Activated CD4-positive, alpha-beta T cell treated with anti-CD3 and anti-CD28 coated beads for 4 hours (primary cell): ENCODE results near the gene SLC10A7.

Experiments used
- DNase-seq, 2 donors: peaks; one replicate each; pipeline ENCODE4 v3.0.0-alpha.2; 2020

Gene SLC10A7

GRCh38 chr4:146490106-146490505, 31.6 kb downstream of the SLC10A7 start:
- no peak for DNase-seq

- no peak for DNase-seq
Measured at GRCh38 chr4:146488495-146489174, 33.1 kb downstream of the SLC10A7 start.

GRCh38 chr4:146486565-146486964, 35.2 kb downstream of the SLC10A7 start:
- no peak for DNase-seq

GRCh38 chr4:146485968-146486367, 35.8 kb downstream of the SLC10A7 start:
- no peak for DNase-seq

- no peak for DNase-seq
Measured at GRCh38 chr4:146482788-146483187, 39.0 kb downstream of the SLC10A7 start.

GRCh38 chr4:146481246-146481645, 40.5 kb downstream of the SLC10A7 start:
- no peak for DNase-seq

- DNase-seq = no peak
Measured at GRCh38 chr4:146478009-146478408, 43.7 kb downstream of the SLC10A7 start.

GRCh38 chr4:146477054-146477453, 44.7 kb downstream of the SLC10A7 start:
- no peak for DNase-seq

- no peak for DNase-seq
Measured at GRCh38 chr4:146472404-146472803, 49.3 kb downstream of the SLC10A7 start.

- no peak for DNase-seq
Measured at GRCh38 chr4:146470604-146471003, 51.1 kb downstream of the SLC10A7 start.

- DNase-seq = no peak
Measured at GRCh38 chr4:146469022-146469421, 52.7 kb downstream of the SLC10A7 start.

- DNase-seq = no peak
Measured at GRCh38 chr4:146465628-146466027, 56.1 kb downstream of the SLC10A7 start.

GRCh38 chr4:146462251-146462650, 59.5 kb downstream of the SLC10A7 start:
- DNase-seq = no peak

GRCh38 chr4:146458594-146458993, 63.1 kb downstream of the SLC10A7 start:
- no peak for DNase-seq

GRCh38 chr4:146456681-146457080, 65.1 kb downstream of the SLC10A7 start:
- DNase-seq = no peak

- DNase-seq = no peak
Measured at GRCh38 chr4:146453181-146453807, 68.4 kb downstream of the SLC10A7 start.

GRCh38 chr4:146450524-146450923, 71.2 kb downstream of the SLC10A7 start:
- DNase-seq = no peak

- DNase-seq = no peak
Measured at GRCh38 chr4:146446555-146446954, 75.2 kb downstream of the SLC10A7 start.

- DNase-seq = no peak
Measured at GRCh38 chr4:146445198-146446150, 76.3 kb downstream of the SLC10A7 start.

- DNase-seq = no peak
Measured at GRCh38 chr4:146443525-146443924, 78.2 kb downstream of the SLC10A7 start.

- DNase-seq = no peak
Measured at GRCh38 chr4:146442801-146443200, 78.9 kb downstream of the SLC10A7 start.

GRCh38 chr4:146439999-146440398, 81.7 kb downstream of the SLC10A7 start:
- no peak for DNase-seq

GRCh38 chr4:146439437-146439836, 82.3 kb downstream of the SLC10A7 start:
- DNase-seq = no peak

- no peak for DNase-seq
Measured at GRCh38 chr4:146437778-146438177, 84.0 kb downstream of the SLC10A7 start.
